Progenitor cell of endocrine pancreas (in vitro differentiated cells): ENCODE results near the gene CDK5. TPM values are rescaled to one million over a fixed set of nuclear protein-coding genes. Genes with fewer than 3 reads are reported as not detected.

Experiments
- DNase-seq: peaks from one replicate; pipeline ENCODE4 v3.0.0; 2021; ENCODE audit warnings: low spot score; ENCODE audit not compliant: unreplicated experiment
- H3K27ac Mint-ChIP-seq: 2 replicates; pipeline ENCODE4 v1.8.0; 2021; ENCODE audit warnings: mild to moderate bottlenecking, moderate library complexity, mixed read lengths
- H3K27me3 Mint-ChIP-seq: 2 replicates; pipeline ENCODE4 v1.8.0; 2021; ENCODE audit warnings: mixed read lengths
- H3K36me3 Mint-ChIP-seq: 2 replicates; pipeline ENCODE4 v1.8.0; 2022; ENCODE audit warnings: mixed read lengths; ENCODE audit not compliant: insufficient read depth
- H3K4me1 Mint-ChIP-seq: 2 replicates; pipeline ENCODE4 v1.8.0; 2021; ENCODE audit warnings: low read depth, mixed read lengths
- H3K4me3 Mint-ChIP-seq: 2 replicates; pipeline ENCODE4 v1.8.0; 2021; ENCODE audit warnings: low read depth, mild to moderate bottlenecking, moderate library complexity, mixed read lengths
- H3K9me3 Mint-ChIP-seq: 2 replicates; pipeline ENCODE4 v1.8.0; 2021; ENCODE audit warnings: low read depth, mixed read lengths
- total RNA-seq: library from RNA; stranded (reverse); gene quantifications from 2 replicates; pipeline ENCODE4 v1.2.1, GENCODE V29; 2021
- TF ChIP-seq, protein P1 (sequence below): fragments of 200-600 bp; sonication (generic); IDR thresholded peaks from one replicate; pipeline ENCODE4 v1.5.0; 2021; ENCODE audit warnings: antibody characterized with exemption, mild to moderate bottlenecking; ENCODE audit not compliant: unreplicated experiment

The CDK5 gene
- total RNA-seq, 1 donor from 2014 or later: 24.9 TPM

DNA sequence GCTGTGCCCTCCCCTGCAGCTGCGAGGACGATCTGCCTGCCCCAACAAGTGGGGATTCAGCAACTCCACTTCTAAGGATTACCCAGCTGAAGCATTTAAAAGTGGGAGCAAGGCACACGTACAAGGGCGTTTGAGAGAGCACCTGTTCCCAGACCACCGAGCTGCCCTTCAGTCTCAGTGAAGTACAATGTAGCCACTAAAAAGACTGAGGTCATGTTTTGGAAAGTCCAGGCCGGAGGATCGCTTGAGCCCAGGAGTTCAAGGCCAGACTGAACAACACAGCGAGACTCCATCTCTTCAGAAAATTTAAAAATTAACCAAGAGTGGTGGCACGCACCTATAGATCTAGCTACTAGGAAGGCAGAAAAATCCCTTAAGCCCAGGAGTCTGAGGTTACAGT is 52.1 kb downstream of the CDK5 start:
- Mint-ChIP-seq H3K4me1 (no peaks in the 10 kb centered on the region), H3K36me3 (no peaks in the 10 kb centered on the region), H3K27ac (no peak overlapping the region)

More for the DNA sequence above, 52.1 kb downstream of the CDK5 start:
- no peak for DNase-seq
- Mint-ChIP-seq H3K27me3 (peaks cover 23% of the 10 kb centered on the region), H3K4me3 (no peak overlapping the region), H3K9me3 (no peaks in the 10 kb centered on the region)
- TF ChIP-seq, protein P1, sequence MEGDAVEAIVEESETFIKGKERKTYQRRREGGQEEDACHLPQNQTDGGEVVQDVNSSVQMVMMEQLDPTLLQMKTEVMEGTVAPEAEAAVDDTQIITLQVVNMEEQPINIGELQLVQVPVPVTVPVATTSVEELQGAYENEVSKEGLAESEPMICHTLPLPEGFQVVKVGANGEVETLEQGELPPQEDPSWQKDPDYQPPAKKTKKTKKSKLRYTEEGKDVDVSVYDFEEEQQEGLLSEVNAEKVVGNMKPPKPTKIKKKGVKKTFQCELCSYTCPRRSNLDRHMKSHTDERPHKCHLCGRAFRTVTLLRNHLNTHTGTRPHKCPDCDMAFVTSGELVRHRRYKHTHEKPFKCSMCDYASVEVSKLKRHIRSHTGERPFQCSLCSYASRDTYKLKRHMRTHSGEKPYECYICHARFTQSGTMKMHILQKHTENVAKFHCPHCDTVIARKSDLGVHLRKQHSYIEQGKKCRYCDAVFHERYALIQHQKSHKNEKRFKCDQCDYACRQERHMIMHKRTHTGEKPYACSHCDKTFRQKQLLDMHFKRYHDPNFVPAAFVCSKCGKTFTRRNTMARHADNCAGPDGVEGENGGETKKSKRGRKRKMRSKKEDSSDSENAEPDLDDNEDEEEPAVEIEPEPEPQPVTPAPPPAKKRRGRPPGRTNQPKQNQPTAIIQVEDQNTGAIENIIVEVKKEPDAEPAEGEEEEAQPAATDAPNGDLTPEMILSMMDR: no peak

Other genes starting within 250 kb of the CDK5 start
- gene AOC1, start 205.4 kb downstream of the CDK5 start, total RNA-seq: 1.9 and 2.9 TPM in 2 replicates
- 6.9 and 9.4 TPM in 2 replicates for gene KCNH2, start 79.6 kb downstream of the CDK5 start, total RNA-seq
- gene NOS3, start 66.9 kb downstream of the CDK5 start, total RNA-seq: 0.74 and 1.1 TPM in 2 replicates
- gene ATG9B, start 33.4 kb downstream of the CDK5 start, total RNA-seq: 0.58 and 0.79 TPM in 2 replicates
- 36.0 and 36.2 TPM in 2 replicates for gene ABCB8, start 29.4 kb downstream of the CDK5 start, total RNA-seq
- gene ASIC3, start 9.4 kb downstream of the CDK5 start, total RNA-seq: 3.5 and 5.1 TPM in 2 replicates
- gene SLC4A2, start 1.7 kb upstream of the CDK5 start, total RNA-seq: 208 and 213 TPM in 2 replicates
- 75.0 and 81.9 TPM in 2 replicates for gene FASTK, start 22.9 kb upstream of the CDK5 start, total RNA-seq
- gene TMUB1, start 25.6 kb upstream of the CDK5 start, total RNA-seq: 40.4 and 48.6 TPM in 2 replicates
- 112 and 114 TPM in 2 replicates for gene AGAP3, start 28.6 kb upstream of the CDK5 start, total RNA-seq
- gene GBX1, start 109.8 kb upstream of the CDK5 start, total RNA-seq: 2.0 and 2.1 TPM in 2 replicates
- gene ASB10, start 129.4 kb upstream of the CDK5 start, total RNA-seq: not detected in 2 replicates
- not detected in 2 replicates for gene H2BK1, start 152.6 kb upstream of the CDK5 start, total RNA-seq
- 48.7 and 55.1 TPM in 2 replicates for gene ABCF2, start 169.3 kb upstream of the CDK5 start, total RNA-seq
- 41.4 and 42.2 TPM in 2 replicates for gene CHPF2, start 174.6 kb upstream of the CDK5 start, total RNA-seq
- 51.1 and 52.9 TPM in 2 replicates for gene SMARCD3, start 190.8 kb upstream of the CDK5 start, total RNA-seq